ENCODE data around the gene MMP24.

GRCh38 chr20:35301426-35301825 is 74.9 kb downstream of the MMP24 start:
- TF ChIP-seq, protein P1, sequence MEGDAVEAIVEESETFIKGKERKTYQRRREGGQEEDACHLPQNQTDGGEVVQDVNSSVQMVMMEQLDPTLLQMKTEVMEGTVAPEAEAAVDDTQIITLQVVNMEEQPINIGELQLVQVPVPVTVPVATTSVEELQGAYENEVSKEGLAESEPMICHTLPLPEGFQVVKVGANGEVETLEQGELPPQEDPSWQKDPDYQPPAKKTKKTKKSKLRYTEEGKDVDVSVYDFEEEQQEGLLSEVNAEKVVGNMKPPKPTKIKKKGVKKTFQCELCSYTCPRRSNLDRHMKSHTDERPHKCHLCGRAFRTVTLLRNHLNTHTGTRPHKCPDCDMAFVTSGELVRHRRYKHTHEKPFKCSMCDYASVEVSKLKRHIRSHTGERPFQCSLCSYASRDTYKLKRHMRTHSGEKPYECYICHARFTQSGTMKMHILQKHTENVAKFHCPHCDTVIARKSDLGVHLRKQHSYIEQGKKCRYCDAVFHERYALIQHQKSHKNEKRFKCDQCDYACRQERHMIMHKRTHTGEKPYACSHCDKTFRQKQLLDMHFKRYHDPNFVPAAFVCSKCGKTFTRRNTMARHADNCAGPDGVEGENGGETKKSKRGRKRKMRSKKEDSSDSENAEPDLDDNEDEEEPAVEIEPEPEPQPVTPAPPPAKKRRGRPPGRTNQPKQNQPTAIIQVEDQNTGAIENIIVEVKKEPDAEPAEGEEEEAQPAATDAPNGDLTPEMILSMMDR (IDR thresholded peaks at IDR 0.05), result no peak
- no peak for TF ChIP-seq POLR2A (IDR thresholded peaks at IDR 0.05)

Measured in uterus (tissue), 2 donors.